Measurements from ENCODE around the gene RPS3. TPM values are rescaled to one million over a fixed set of nuclear protein-coding genes. Genes with fewer than 3 reads are reported as not detected.

RPS3 gene
- polyA plus RNA-seq, 1 experiment = 3,250 TPM

DNA sequence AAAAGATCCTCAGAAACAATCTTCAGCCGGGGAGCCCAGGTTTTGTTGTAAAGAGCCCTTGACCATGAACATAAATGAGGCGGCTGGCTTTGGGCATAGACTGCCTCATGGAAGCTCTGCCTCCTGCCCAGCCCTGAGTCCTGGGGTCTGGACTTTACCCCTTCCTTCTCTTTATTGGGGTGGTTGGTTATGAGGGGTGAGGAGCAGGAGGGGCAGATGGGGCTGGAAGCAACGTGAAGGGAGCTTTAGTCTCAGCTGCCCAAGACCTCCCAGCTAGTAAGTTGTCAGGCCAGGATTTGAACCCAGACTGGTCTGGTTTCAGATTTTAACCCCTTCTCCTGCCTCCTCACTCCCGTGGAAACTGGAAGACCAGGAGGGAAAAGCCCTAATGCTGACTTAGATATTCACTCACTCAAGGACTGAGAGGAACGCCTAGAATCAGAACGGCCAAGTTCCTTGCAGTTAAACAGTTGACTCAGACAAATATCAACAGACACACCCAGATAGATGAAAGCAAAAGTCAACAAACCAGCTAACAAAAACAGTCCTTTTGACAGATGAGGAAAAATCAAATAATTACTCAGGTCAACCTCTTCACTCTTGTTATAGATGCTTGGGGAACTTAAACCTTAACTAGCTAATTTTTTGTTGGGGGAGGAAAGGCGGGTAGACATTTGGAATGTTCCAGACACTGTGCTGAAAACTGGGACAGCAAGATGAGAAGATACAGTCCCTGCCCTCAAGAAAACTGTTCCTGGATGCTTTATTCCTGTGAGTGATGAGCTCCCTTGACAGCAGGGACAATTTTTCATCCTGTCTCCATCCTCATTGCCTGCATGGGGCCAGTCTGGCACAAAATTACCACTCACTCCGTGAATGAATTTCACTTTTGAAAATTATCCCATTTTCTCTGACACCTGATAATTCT is 27.1 kb upstream of the RPS3 start:
- H3K9me3 ChIP-seq (ENCODE audit: control insufficient read depth, insufficient read depth, low read length) = peaks cover 6% of the 10 kb centered on the region; the same call in 1 of the 2 replicates
- H3K27me3 ChIP-seq (ENCODE audit: control insufficient read depth, insufficient read depth, low read length) = peaks cover 4% of the 10 kb centered on the region
- ChIA-PET POLR2A (interaction anchor here (0.6 to 1.5 kb wide), 3 partner anchors 42 to 92 kb away, joined by 3 to 6 read pairs (median 5); no protein-coding TSS in a partner anchor), CTCF (interaction anchor here (0.9 to 1.4 kb wide), 4 partner anchors 10 to 92 kb away, joined by 4 to 10 read pairs (median 5); no protein-coding TSS in a partner anchor)
- no peak overlapping the region for H3K27ac ChIP-seq (ENCODE audit: low read depth, low read length)
- TF ChIP-seq, protein P1, sequence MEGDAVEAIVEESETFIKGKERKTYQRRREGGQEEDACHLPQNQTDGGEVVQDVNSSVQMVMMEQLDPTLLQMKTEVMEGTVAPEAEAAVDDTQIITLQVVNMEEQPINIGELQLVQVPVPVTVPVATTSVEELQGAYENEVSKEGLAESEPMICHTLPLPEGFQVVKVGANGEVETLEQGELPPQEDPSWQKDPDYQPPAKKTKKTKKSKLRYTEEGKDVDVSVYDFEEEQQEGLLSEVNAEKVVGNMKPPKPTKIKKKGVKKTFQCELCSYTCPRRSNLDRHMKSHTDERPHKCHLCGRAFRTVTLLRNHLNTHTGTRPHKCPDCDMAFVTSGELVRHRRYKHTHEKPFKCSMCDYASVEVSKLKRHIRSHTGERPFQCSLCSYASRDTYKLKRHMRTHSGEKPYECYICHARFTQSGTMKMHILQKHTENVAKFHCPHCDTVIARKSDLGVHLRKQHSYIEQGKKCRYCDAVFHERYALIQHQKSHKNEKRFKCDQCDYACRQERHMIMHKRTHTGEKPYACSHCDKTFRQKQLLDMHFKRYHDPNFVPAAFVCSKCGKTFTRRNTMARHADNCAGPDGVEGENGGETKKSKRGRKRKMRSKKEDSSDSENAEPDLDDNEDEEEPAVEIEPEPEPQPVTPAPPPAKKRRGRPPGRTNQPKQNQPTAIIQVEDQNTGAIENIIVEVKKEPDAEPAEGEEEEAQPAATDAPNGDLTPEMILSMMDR (IDR thresholded peaks at IDR 0.05; ENCODE audit: low read depth, low read length) = no peak
- no peak overlapping the region for H3K4me3 ChIP-seq (ENCODE audit: low read depth, low read length)
- DNase-seq (ENCODE audit: low read depth, low spot score) = no peak

DNA sequence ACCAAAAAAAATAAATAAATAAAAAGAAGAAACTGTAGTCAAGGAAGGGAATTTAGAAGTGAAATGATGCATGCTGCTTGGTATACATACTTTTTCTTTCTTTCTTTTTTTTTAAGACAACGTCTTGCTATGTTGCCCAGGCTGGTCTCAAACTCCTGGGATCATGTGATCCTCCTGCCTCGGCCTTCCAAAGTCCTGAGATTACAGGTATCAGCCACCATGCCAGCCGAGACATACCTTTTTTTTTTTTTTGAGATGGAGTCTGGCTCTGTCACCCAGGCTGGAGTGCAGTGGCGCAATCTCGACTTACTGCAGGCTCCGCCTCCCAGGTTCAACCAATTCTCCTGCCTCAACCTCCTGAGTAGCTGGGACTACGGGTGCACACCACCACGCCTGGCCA is 26.1 kb upstream of the RPS3 start:
- Histone ChIP-seq H3K27me3 (ENCODE audit: control insufficient read depth, insufficient read depth, low read length) (peaks cover 4% of the 10 kb centered on the region), H3K27ac (ENCODE audit: low read depth, low read length) (no peak overlapping the region), H3K4me3 (ENCODE audit: low read depth, low read length) (no peak overlapping the region), H3K9me3 (ENCODE audit: control insufficient read depth, insufficient read depth, low read length) (peaks cover 6% of the 10 kb centered on the region; the same call in 1 of the 2 replicates)
- TF ChIP-seq, protein P1 (IDR thresholded peaks at IDR 0.05; ENCODE audit: low read depth, low read length) = no peak
- no peak for DNase-seq (ENCODE audit: low read depth, low spot score)
- ChIA-PET CTCF (interaction anchor here (1.1 kb wide), 1 partner anchor 93 kb away, joined by 6 read pairs; no protein-coding TSS in a partner anchor), POLR2A (interaction anchor here (1.5 kb wide), 1 partner anchor 43 kb away, joined by 5 read pairs; no protein-coding TSS in a partner anchor)

DNA sequence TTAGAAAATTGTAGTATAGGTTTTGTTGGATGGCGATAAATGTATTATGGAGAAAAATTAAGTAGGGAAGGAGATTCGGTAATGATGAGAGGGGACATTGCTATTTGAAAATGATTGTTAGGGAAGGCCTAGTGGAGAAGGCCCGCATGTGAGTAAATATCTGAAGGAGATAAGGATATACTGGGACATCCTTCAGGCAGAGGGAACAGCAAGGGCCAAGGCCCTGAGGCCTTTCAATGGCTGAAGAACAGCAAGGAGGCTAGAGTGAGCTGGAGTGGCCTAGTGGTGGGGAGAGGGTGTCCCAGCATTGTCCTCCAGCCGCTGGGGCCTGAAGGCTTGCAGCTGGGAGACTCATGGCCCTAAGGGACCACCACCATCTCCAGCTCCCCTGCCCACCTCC is 24.7 kb upstream of the RPS3 start:
- H3K4me3 ChIP-seq (ENCODE audit: low read depth, low read length) = no peak overlapping the region
- TF ChIP-seq, protein P1 (IDR thresholded peaks at IDR 0.05; ENCODE audit: low read depth, low read length) = no peak
- H3K27me3 ChIP-seq (ENCODE audit: control insufficient read depth, insufficient read depth, low read length) = peaks cover 4% of the 10 kb centered on the region
- no peak overlapping the region for H3K27ac ChIP-seq (ENCODE audit: low read depth, low read length)
- POLR2A ChIA-PET = interaction anchor here (0.7 kb wide), 1 partner anchor 68 kb away, joined by 3 read pairs; no protein-coding TSS in a partner anchor
- no peak for DNase-seq (ENCODE audit: low read depth, low spot score)
- CTCF ChIA-PET = interaction anchor here (1.3 to 2.6 kb wide), 2 partner anchors 14 to 33 kb away, joined by 3 to 8 read pairs; no protein-coding TSS in a partner anchor
- peaks cover under 1% of the 10 kb centered on the region; the same call in 1 of the 2 replicates for H3K9me3 ChIP-seq (ENCODE audit: control insufficient read depth, insufficient read depth, low read length)

DNA sequence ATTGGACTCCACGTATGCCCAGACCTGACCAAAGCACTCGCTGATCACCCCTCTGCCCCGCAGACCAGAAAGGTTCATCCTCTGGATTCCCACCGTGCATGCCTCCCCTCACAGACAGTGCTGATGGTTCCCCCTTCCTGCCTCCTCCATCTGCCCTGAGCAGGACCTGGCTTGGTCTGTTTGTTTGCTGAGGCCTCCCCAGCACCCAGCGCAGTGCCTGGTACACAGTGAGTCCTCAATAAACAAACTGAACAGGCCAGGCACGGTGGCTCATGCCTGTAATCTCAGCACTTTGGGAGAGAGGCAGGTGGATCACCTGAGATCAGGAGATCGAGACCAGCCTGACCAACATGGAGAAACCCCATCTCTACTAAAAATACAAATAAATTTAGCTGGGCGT is 23.7 kb upstream of the RPS3 start:
- peaks cover 4% of the 10 kb centered on the region for H3K27me3 ChIP-seq (ENCODE audit: control insufficient read depth, insufficient read depth, low read length)
- no peak for DNase-seq (ENCODE audit: low read depth, low spot score)
- TF ChIP-seq, protein P1 (IDR thresholded peaks at IDR 0.05; ENCODE audit: low read depth, low read length) = no peak
- no peaks in the 10 kb centered on the region; the same call in 1 of the 2 replicates for H3K9me3 ChIP-seq (ENCODE audit: control insufficient read depth, insufficient read depth, low read length)
- POLR2A ChIA-PET = no interaction called here
- no peak overlapping the region for H3K4me3 ChIP-seq (ENCODE audit: low read depth, low read length)
- H3K27ac ChIP-seq (ENCODE audit: low read depth, low read length) = no peak overlapping the region
- CTCF ChIA-PET = interaction anchor here (1.3 to 2.6 kb wide), 2 partner anchors 9 to 13 kb away, joined by 4 to 8 read pairs; no protein-coding TSS in a partner anchor
